H1 (cell line): ENCODE results near the gene MAP3K13. TPM values are rescaled to one million over a fixed set of nuclear protein-coding genes. Genes with fewer than 3 reads are reported as not detected.
"Not testable (repeated sequence)": the region's sequence is repeated elsewhere in the genome, so short reads cannot be mapped to it uniquely, and the experiment has no call there.

ENCODE experiments used
- CTCF ChIA-PET: fragments of 300-600 bp; sonication (Branson Sonifier 250); formaldehyde crosslinking; loops from one replicate; lab custom pipeline; 2021; ENCODE audit not compliant: partially characterized antibody; lab: Charles Lee
- POLR2A ChIA-PET: fragments of 300-600 bp; sonication (Branson Sonifier 250); formaldehyde crosslinking; loops from one replicate; lab custom pipeline; 2021; ENCODE audit warnings: inconsistent platforms; ENCODE audit not compliant: partially characterized antibody; lab: Charles Lee
- DNase-seq, 2 experiments: peaks; one replicate each; pipeline versions ENCODE4 v3.0.0 to v3.0.0-alpha.2; 2010 to 2022; ENCODE audit warnings: low spot score in 2 of 2, low read depth in 1 of 2, mixed read lengths in 1 of 2
- FAIRE-seq: peaks from 2 replicates; lab custom pipeline; 2011; peaks lifted over from hg19 to GRCh38; lab: Jason Lieb, UNC
- H2AFZ ChIP-seq: 2 replicates; pipeline ENCODE4 v1.8.1; 2012; ENCODE audit warnings: low read length, inconsistent platforms
- H2AK5ac ChIP-seq: 2 replicates; pipeline ENCODE4 v1.6.1; 2013; ENCODE audit warnings: low read depth, low read length
- H2BK120ac ChIP-seq: replicated peaks from 2 replicates; pipeline ENCODE3; 2013; ENCODE audit warnings: low read depth, low read length, inconsistent platforms
- H2BK12ac ChIP-seq: 2 replicates; pipeline ENCODE4 v1.6.1; 2013; ENCODE audit warnings: low read depth, low read length
- H2BK15ac ChIP-seq: 2 replicates; pipeline ENCODE4 v1.6.1; 2013; ENCODE audit warnings: low read length
- H2BK20ac ChIP-seq: 2 replicates; pipeline ENCODE4 v1.6.1; 2013; ENCODE audit warnings: low read length
- H2BK5ac ChIP-seq: 2 replicates; pipeline ENCODE4 v1.6.1; 2013; ENCODE audit warnings: low read depth, low read length
- H3K14ac ChIP-seq: 2 replicates; pipeline ENCODE4 v1.6.1; 2013; ENCODE audit warnings: inconsistent platforms; ENCODE audit not compliant: insufficient read length
- H3K18ac ChIP-seq: 2 replicates; pipeline ENCODE4 v1.6.1; 2013; ENCODE audit warnings: low read length; ENCODE audit errors: extremely low read depth
- H3K23ac ChIP-seq: 2 replicates; pipeline ENCODE4 v1.6.1; 2013; ENCODE audit warnings: inconsistent platforms; ENCODE audit not compliant: insufficient read length
- H3K23me2 ChIP-seq: 2 replicates; pipeline ENCODE4 v1.6.1; 2013; ENCODE audit warnings: low read depth, low read length
- H3K27ac ChIP-seq: 2 replicates; pipeline ENCODE4 v1.6.1; 2011; ENCODE audit warnings: low read depth, low read length, inconsistent platforms
- H3K27me3 ChIP-seq, 4 experiments: replicated peaks in 1 of 4; 1 replicate in 1 of 4; 2 replicates in 3 of 4; pipeline versions ENCODE4 v1.6.1 to v1.8.1; 2011 to 2013; ENCODE audit warnings: low read length in 3 of 4, mild to moderate bottlenecking in 3 of 4, inconsistent platforms in 2 of 4, mixed read lengths in 2 of 4, moderate library complexity in 1 of 4; ENCODE audit not compliant: control insufficient read depth in 3 of 4, insufficient read depth in 3 of 4; ENCODE audit errors: extremely low read depth in 1 of 4
- H3K36me3 ChIP-seq, 4 experiments: 2 replicates each; pipeline versions ENCODE4 v1.6.1 to v1.8.1; 2011 to 2013; ENCODE audit warnings: mild to moderate bottlenecking in 4 of 4, low read length in 3 of 4, moderate library complexity in 2 of 4, control low read depth in 1 of 4, inconsistent platforms in 1 of 4; ENCODE audit not compliant: insufficient read depth in 4 of 4, control insufficient read depth in 2 of 4
- H3K4ac ChIP-seq: replicated peaks from 2 replicates; pipeline ENCODE3; 2013; ENCODE audit warnings: low read length, low read depth, mixed read lengths, inconsistent platforms; ENCODE audit not compliant: insufficient read length
- H3K4me1 ChIP-seq, 4 experiments: replicated peaks in 1 of 4; 1 replicate in 1 of 4; 2 replicates in 3 of 4; pipeline versions ENCODE4 v1.6.1 to v1.8.1; 2011 to 2013; ENCODE audit warnings: low read length in 3 of 4, inconsistent platforms in 2 of 4, mixed read lengths in 1 of 4; ENCODE audit not compliant: insufficient read depth in 4 of 4, control insufficient read depth in 3 of 4
- H3K4me2 ChIP-seq, 2 experiments: 2 replicates each; pipeline versions ENCODE4 v1.6.1 to v1.8.1; 2011 to 2013; ENCODE audit warnings: low read depth in 2 of 2, low read length in 2 of 2, control low read depth in 1 of 2, inconsistent platforms in 1 of 2, mild to moderate bottlenecking in 1 of 2; ENCODE audit not compliant: insufficient read depth in 1 of 2
- H3K4me3 ChIP-seq, 4 experiments: fragments of 200-600, 300-600 bp in 1 of 4; sonication (generic), shearing (Covaris generic), sonication (Bioruptor Twin) in 1 of 4; 2 replicates each; pipeline versions ENCODE4 v1.5.1 to v1.8.1; 2011 to 2016; ENCODE audit warnings: low read length in 4 of 4, low read depth in 3 of 4, control low read depth in 2 of 4, inconsistent platforms in 2 of 4, mild to moderate bottlenecking in 2 of 4, mixed read lengths in 1 of 4, moderate library complexity in 1 of 4; ENCODE audit not compliant: insufficient read depth in 2 of 4; ENCODE audit errors: extremely low read depth in 1 of 4
- H3K56ac ChIP-seq: replicated peaks from 2 replicates; pipeline ENCODE3; 2013; ENCODE audit warnings: low read depth, mild to moderate bottlenecking, mixed read lengths, low read length, inconsistent platforms; ENCODE audit not compliant: insufficient read length
- H3K79me1 ChIP-seq: 2 replicates; pipeline ENCODE4 v1.6.1; 2013; ENCODE audit warnings: low read depth, low read length, control low read depth
- H3K79me2 ChIP-seq, 2 experiments: 2 replicates each; pipeline versions ENCODE4 v1.6.1 to v1.8.1; 2012 to 2013; ENCODE audit warnings: low read length in 2 of 2, mild to moderate bottlenecking in 2 of 2, inconsistent platforms in 1 of 2; ENCODE audit not compliant: insufficient read depth in 2 of 2, control insufficient read depth in 1 of 2
- H3K9ac ChIP-seq, 4 experiments: replicated peaks in 1 of 4; 1 replicate in 1 of 4; 2 replicates in 3 of 4; pipeline versions ENCODE4 v1.6.1 to v1.8.1; 2011 to 2013; ENCODE audit warnings: low read depth in 3 of 4, low read length in 3 of 4, control low read depth in 2 of 4, mild to moderate bottlenecking in 2 of 4, moderate library complexity in 2 of 4, inconsistent platforms in 1 of 4; ENCODE audit errors: extremely low read depth in 1 of 4
- H3K9me3 ChIP-seq, 2 experiments: 2 replicates each; pipeline versions ENCODE4 v1.6.1 to v1.8.1; 2012 to 2013; ENCODE audit warnings: mild to moderate bottlenecking in 2 of 2, moderate library complexity in 2 of 2, control low read depth in 1 of 2, inconsistent platforms in 1 of 2, low read depth in 1 of 2, low read length in 1 of 2, mixed read lengths in 1 of 2; ENCODE audit not compliant: insufficient read depth in 2 of 2
- H4K20me1 ChIP-seq, 2 experiments: replicated peaks in 1 of 2; 2 replicates each; pipeline versions ENCODE3 to v1.8.1; 2011 to 2013; ENCODE audit warnings: inconsistent platforms in 2 of 2, low read length in 2 of 2, mild to moderate bottlenecking in 1 of 2; ENCODE audit not compliant: insufficient read depth in 2 of 2, control insufficient read depth in 1 of 2
- H4K5ac ChIP-seq: 2 replicates; pipeline ENCODE4 v1.6.1; 2013; ENCODE audit warnings: low read length, low read depth, mixed read lengths, inconsistent platforms; ENCODE audit not compliant: insufficient read length
- H4K8ac ChIP-seq: 2 replicates; pipeline ENCODE4 v1.8.0; 2013; ENCODE audit warnings: mild to moderate bottlenecking, moderate library complexity, low read length, inconsistent platforms; ENCODE audit not compliant: insufficient read depth; ENCODE audit errors: extremely low read depth
- H4K91ac ChIP-seq: replicated peaks from 2 replicates; pipeline ENCODE3; 2013; ENCODE audit warnings: low read length, mixed read lengths, inconsistent platforms; ENCODE audit not compliant: insufficient read length
- EGR1 ChIP-seq: IDR thresholded peaks from 2 replicates; pipeline ENCODE4 v1.6.1; 2011; ENCODE audit warnings: low read depth, low read length, borderline replicate concordance
- POLR2AphosphoS5 ChIP-seq: IDR thresholded peaks from 2 replicates; pipeline ENCODE4 v1.6.1; 2011; ENCODE audit warnings: low read depth, low read length
- WGBS, 2 experiments: shearing (Covaris generic) in 1 of 2; methylation state at CpG; one replicate each; pipeline versions ENCODE4 v1.1.6 to v1.1.7; 2013 to 2015; ENCODE audit warnings: low lambda C conversion rate in 2 of 2, mixed read lengths in 2 of 2, inconsistent platforms in 1 of 2, low coverage in 1 of 2, missing lambda C conversion rate in 1 of 2; ENCODE audit not compliant: insufficient replicate concordance in 2 of 2, insufficient coverage in 1 of 2, insufficient read length in 1 of 2; ENCODE audit errors: extremely low coverage in 1 of 2, missing lambda C conversion rate in 1 of 2; 5-methylcytosine and 5-hydroxymethylcytosine counted together
- polyA plus RNA-seq, 7 experiments: library from polyadenylated mRNA; depleted of rRNA in 3 of 7; stranded (reverse) in 5 of 7; unstranded in 2 of 7; fragments of >200 nt in 5 of 7; fragments of 200-250 nt in 2 of 7; gene quantifications; 1 replicate in 5 of 7; 2 replicates in 1 of 7; 4 replicates in 1 of 7; pipeline versions ENCODE4 v1.2.1 to v1.2.3, GENCODE V29; 2011 to 2013; ENCODE audit warnings: missing spikeins in 2 of 7, mixed read lengths in 2 of 7
- total RNA-seq: library from RNA; stranded (reverse); fragmentation: NEBNext Ultra II Directional; extraction: Animal tissue kit (Norgen Biotek cat#: 25700); gene quantifications from 2 replicates; pipeline ENCODE4 v1.2.1, GENCODE V29; 2021

The MAP3K13 gene
- total and polyA plus RNA-seq, 2 of the 8 experiments (the other 6 are each of a cell fraction or from before 2014, with no cell fraction given): 6.8 to 17.9 TPM

GRCh38 chr3:185465471-185465870 is 102.5 kb downstream of the MAP3K13 start (continued):
- TF ChIP-seq EGR1: no peak
- no peak for TF ChIP-seq POLR2AphosphoS5

- H2BK5ac ChIP-seq, H2BK20ac ChIP-seq, POLR2A ChIA-PET, H3K27me3 ChIP-seq, H2AFZ ChIP-seq, H3K56ac ChIP-seq, H3K23me2 ChIP-seq, H4K5ac ChIP-seq, H4K20me1 ChIP-seq, H3K4me3 ChIP-seq, H3K9me3 ChIP-seq, H3K4me1 ChIP-seq, H3K79me1 ChIP-seq, H4K8ac ChIP-seq, H3K4me2 ChIP-seq, H3K9ac ChIP-seq, H3K79me2 ChIP-seq, H2BK120ac ChIP-seq, DNase-seq, H2BK15ac ChIP-seq, H3K14ac ChIP-seq, H3K27ac ChIP-seq, H3K18ac ChIP-seq, FAIRE-seq, H3K23ac ChIP-seq, H3K36me3 ChIP-seq, H2AK5ac ChIP-seq, H4K91ac ChIP-seq, H3K4ac ChIP-seq, H2BK12ac ChIP-seq: not testable (repeated sequence)
- CTCF ChIA-PET: interaction anchor here (0.6 to 0.7 kb wide), 2 partner anchors 92 to 1305 kb away, joined by 3 read pairs; no protein-coding TSS in a partner anchor
- WGBS, 2 experiments: 93% methylated on average over 5 of the region's 5 CpGs; no CpG with 5 or more reads in 1 of the 2 experiments
These were observed 103.2 kb downstream of the MAP3K13 start for GRCh38 chr3:185466123-185466522.
